GM23338 (cell line): ENCODE data around the gene FIGN.

ENCODE experiments used
- CREB1 ChIP-seq: fragments of 250-450 bp; sonication (Bioruptor Pico); IDR thresholded peaks from 2 replicates; pipeline ENCODE4 v1.5.0; 2020; ENCODE audit warnings: low read depth, mild to moderate bottlenecking, moderate library complexity
- CTCF ChIP-seq, 2 experiments: fragments of 200-600 bp in 1 of 2; sonication (generic) in 1 of 2; conservative IDR thresholded peaks; 2 replicates each; pipeline versions ENCODE4 v1.5.1 to v1.6.1; 2016 to 2017; ENCODE audit warnings: antibody characterized with exemption in 2 of 2, low read depth in 2 of 2, mild to moderate bottlenecking in 2 of 2, moderate library complexity in 1 of 2
- ETS1 ChIP-seq: IDR thresholded peaks from 2 replicates; pipeline ENCODE4 v1.6.1; 2016; ENCODE audit warnings: antibody characterized with exemption
- EZH2 ChIP-seq: fragments of 200-600 bp; sonication (generic); IDR thresholded peaks from one replicate; pipeline ENCODE4 v1.8.0; 2017; ENCODE audit warnings: antibody characterized with exemption, mild to moderate bottlenecking, low read depth; ENCODE audit not compliant: unreplicated experiment
- EZH2phosphoT487 ChIP-seq: fragments of 200-600 bp; sonication (generic); IDR thresholded peaks from one replicate; pipeline ENCODE4 v1.8.1; 2018; ENCODE audit warnings: antibody characterized with exemption; ENCODE audit not compliant: unreplicated experiment
- JUNB ChIP-seq: IDR thresholded peaks from one replicate; pipeline ENCODE4 v1.6.1; 2016; ENCODE audit warnings: antibody characterized with exemption; ENCODE audit not compliant: unreplicated experiment
- NANOG ChIP-seq: IDR thresholded peaks from 2 replicates; pipeline ENCODE4 v1.6.1; 2016; ENCODE audit warnings: antibody characterized with exemption, borderline replicate concordance
- POLR2AphosphoS5 ChIP-seq: IDR thresholded peaks from 2 replicates; pipeline ENCODE4 v1.6.1; 2016; ENCODE audit warnings: antibody characterized with exemption, low read depth
- REST ChIP-seq: IDR thresholded peaks from one replicate; pipeline ENCODE4 v1.6.1; 2018; ENCODE audit warnings: antibody characterized with exemption; ENCODE audit not compliant: unreplicated experiment
- STAT1 ChIP-seq: IDR thresholded peaks from one replicate; pipeline ENCODE4 v1.6.1; 2016; ENCODE audit warnings: antibody characterized with exemption; ENCODE audit not compliant: unreplicated experiment
- ZNF114 ChIP-seq: fragments of 250-450 bp; sonication (Bioruptor Pico); IDR thresholded peaks from 2 replicates; pipeline ENCODE4 v1.5.0; 2020; ENCODE audit warnings: mild to moderate bottlenecking, moderate library complexity
- ZNF462 ChIP-seq: fragments of 250-450 bp; sonication (Bioruptor Pico); IDR thresholded peaks from 2 replicates; pipeline ENCODE4 v1.5.0; 2020; ENCODE audit warnings: mild to moderate bottlenecking, moderate library complexity

DNA sequence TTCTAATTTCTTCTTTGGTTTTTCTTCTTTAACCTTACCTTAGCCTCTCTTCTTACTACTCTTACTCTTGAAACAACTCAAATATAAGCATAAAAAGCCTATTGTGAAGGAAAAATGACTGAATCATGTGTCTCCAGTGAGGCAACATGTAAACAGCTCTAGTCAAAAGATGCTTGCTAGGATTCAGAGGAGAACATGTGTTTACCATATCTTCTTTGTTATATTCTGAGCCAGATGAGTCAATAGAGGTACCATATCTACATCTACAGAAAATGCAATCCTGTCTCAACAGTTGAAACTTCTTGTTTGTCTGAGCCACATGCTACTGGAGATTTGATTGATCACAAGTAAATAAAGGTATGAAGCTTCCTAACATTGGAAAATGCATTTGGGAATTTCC is 15.9 kb upstream of the FIGN start:
- TF ChIP-seq POLR2AphosphoS5 = no peak
- no peak for TF ChIP-seq EZH2phosphoT487
- no peak for TF ChIP-seq CTCF (conservative IDR thresholded peaks at IDR 0.05; ENCODE audit: low read depth in 2 of 2)
- no peak for TF ChIP-seq EZH2
- no peak for TF ChIP-seq CREB1 (CRISPR knock-in tag)
- no peak for TF ChIP-seq NANOG
- no peak for TF ChIP-seq ZNF114 (CRISPR knock-in tag)
- TF ChIP-seq ZNF462 (CRISPR knock-in tag) = no peak
- TF ChIP-seq REST = no peak
- TF ChIP-seq JUNB = no peak
- no peak for TF ChIP-seq STAT1
- TF ChIP-seq ETS1 = no peak
